ENCODE data around the gene YDJC. TPM values are rescaled to one million over a fixed set of nuclear protein-coding genes. Genes with fewer than 3 reads are reported as not detected.
"Not testable (repeated sequence)": the region's sequence is repeated elsewhere in the genome, so short reads cannot be mapped to it uniquely, and the experiment has no call there.

Gene YDJC
- total and polyA plus RNA-seq, 2 experiments from 2014 or later: 24.1 to 44.5 TPM

DNA sequence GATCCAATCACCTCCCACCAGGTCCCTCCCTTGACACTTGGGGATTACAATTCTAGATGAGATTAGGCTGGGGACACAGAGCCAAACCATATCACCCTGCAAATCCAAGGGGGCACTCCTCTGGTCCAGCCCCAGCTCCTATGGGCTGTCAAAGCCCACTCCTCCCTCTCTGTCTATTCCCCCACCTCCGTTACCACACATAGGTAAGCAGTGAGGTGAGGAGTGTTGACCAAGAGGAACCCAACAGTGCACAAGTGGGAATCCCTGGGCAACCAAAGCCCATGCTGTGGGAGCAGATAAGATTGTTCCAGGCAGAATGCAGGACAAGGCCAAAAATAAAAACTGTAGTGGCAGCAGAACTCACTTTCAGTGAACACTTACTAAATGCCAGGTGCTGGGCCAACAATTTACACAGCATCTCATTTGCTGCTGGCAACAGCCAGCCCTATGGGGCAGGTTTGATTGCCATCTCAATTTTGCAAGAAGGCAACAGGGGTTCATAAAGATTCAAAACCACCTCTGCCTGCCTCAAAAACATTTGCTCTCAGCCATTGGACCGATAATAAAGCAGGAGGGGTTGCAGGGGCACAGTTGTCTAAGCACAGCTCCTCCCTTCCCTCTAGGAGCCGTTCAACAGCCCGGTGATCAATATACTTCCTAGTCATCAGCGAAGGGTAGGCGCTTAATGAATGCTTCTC is 21.1 kb upstream of the YDJC start:
- H3K9me3 ChIP-seq (ENCODE audit: low read depth): no peaks in the 10 kb centered on the region
- no peaks in the 10 kb centered on the region for H3K27me3 ChIP-seq
- 11% methylated on average over 6 of the region's 6 CpGs for WGBS (ENCODE audit: low lambda C conversion rate, missing lambda C conversion rate)
- peaks cover 4% of the 10 kb centered on the region for H4K20me1 ChIP-seq (ENCODE audit: insufficient read depth, poor library complexity, severe bottlenecking)
- H3K36me3 ChIP-seq (replicated peaks; ENCODE audit: insufficient read depth, low read depth): no peaks in the 10 kb centered on the region
- H3K4me3 ChIP-seq: peak overlapping the region; percentile 38
- DNase-seq (ENCODE audit: low spot score): peak; percentile 5
- H2AFZ ChIP-seq: peak overlapping the region; percentile 22
- TF ChIP-seq CTCF (IDR thresholded peaks at IDR 0.05; ENCODE audit: poor library complexity): no peak
- TF ChIP-seq EZH2 (IDR thresholded peaks at IDR 0.05; ENCODE audit: borderline replicate concordance): no peak
- TF ChIP-seq EZH2phosphoT487 (IDR thresholded peaks at IDR 0.05; ENCODE audit: low read depth, severe bottlenecking, unreplicated experiment): no peak
- peaks cover 17% of the 10 kb centered on the region for H3K4me1 ChIP-seq (ENCODE audit: insufficient read depth)
- H3K79me2 ChIP-seq: peaks cover 3% of the 10 kb centered on the region
- H3K27ac ChIP-seq: peak overlapping the region; percentile 13
- H3K4me2 ChIP-seq: peak overlapping the region; percentile 93
- no peaks in the 10 kb centered on the region for H3K9me2 ChIP-seq (replicated peaks; ENCODE audit: insufficient read depth)

GRCh38 chr22:21650280-21650679 is 20.5 kb upstream of the YDJC start:
- Histone ChIP-seq H2AFZ (no peak overlapping the region), H3K4me3 (no peak overlapping the region), H3K36me3 (replicated peaks; ENCODE audit: insufficient read depth, low read depth) (no peaks in the 10 kb centered on the region), H3K27ac (no peak overlapping the region), H3K4me1 (ENCODE audit: insufficient read depth) (peaks cover 17% of the 10 kb centered on the region), H4K20me1 (ENCODE audit: insufficient read depth, poor library complexity, severe bottlenecking) (peaks cover 4% of the 10 kb centered on the region), H3K9me2 (replicated peaks; ENCODE audit: insufficient read depth) (no peaks in the 10 kb centered on the region), H3K4me2 (no peak overlapping the region), H3K79me2 (peaks cover 3% of the 10 kb centered on the region), H3K27me3 (no peaks in the 10 kb centered on the region), H3K9me3 (ENCODE audit: low read depth) (no peaks in the 10 kb centered on the region)
- WGBS (ENCODE audit: low lambda C conversion rate, missing lambda C conversion rate): 82% methylated on average over 7 of the region's 7 CpGs
- TF ChIP-seq EZH2 (IDR thresholded peaks at IDR 0.05; ENCODE audit: borderline replicate concordance) (no peak), EZH2phosphoT487 (IDR thresholded peaks at IDR 0.05; ENCODE audit: low read depth, severe bottlenecking, unreplicated experiment) (no peak), CTCF (IDR thresholded peaks at IDR 0.05; ENCODE audit: poor library complexity) (no peak)
- no peak for DNase-seq (ENCODE audit: low spot score)

DNA sequence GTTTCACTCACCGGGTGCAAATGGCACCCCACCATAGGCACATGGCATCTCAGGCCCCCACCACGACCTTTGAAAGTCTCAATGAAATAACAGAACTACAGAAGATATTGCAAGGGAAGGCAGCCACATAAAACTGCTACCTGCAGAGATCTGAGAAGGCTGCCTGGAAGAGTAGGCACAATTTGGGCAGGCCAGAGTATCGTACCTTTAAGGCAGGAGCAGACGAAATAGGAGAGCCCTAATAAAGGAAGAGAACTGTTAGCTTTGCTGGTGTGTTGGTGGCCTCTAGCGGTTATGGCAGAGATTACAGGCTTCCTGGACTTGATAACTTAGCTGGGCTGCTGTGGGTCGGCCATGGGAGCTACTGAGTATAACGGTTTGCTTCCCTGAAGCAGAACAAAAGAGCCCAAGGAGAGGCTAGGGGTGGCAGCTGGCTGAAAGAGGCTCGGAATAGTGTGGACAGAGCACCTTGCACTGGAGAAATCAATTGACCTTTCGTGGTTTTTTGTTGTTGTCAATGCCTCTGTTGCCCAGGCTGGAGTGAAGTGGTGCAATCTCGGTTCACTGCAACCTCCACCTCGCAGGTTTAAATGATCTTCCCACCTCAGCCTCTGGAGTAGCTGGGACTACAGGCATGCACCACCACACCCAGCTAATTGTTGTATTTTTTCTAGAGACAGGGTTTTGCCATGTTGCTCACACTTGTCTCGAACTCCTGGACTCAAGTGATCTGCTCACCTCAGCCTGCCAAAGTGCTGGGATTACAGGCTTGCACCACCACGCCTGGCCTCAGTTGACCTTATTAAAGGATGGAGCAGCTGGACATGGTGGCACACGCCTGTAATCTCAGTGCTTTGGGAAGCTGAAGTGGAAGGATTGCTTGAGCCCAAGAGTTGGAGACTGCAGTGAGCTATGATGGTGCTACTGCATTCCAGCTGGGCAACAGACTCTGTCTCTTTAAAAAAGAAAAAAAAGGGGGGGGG is 17.1 kb upstream of the YDJC start:
- peaks cover 11% of the 10 kb centered on the region for H3K4me1 ChIP-seq (ENCODE audit: insufficient read depth)
- DNase-seq (ENCODE audit: low spot score): peak; percentile 89
- no peaks in the 10 kb centered on the region for H3K36me3 ChIP-seq (replicated peaks; ENCODE audit: insufficient read depth, low read depth)
- no peak overlapping the region for H3K4me2 ChIP-seq
- peaks cover 3% of the 10 kb centered on the region for H3K79me2 ChIP-seq
- no peak overlapping the region for H2AFZ ChIP-seq
- TF ChIP-seq CTCF (IDR thresholded peaks at IDR 0.05; ENCODE audit: poor library complexity) (peak; percentile 81), EZH2phosphoT487 (IDR thresholded peaks at IDR 0.05; ENCODE audit: low read depth, severe bottlenecking, unreplicated experiment) (no peak)
- H3K9me3 ChIP-seq (ENCODE audit: low read depth): no peaks in the 10 kb centered on the region
- H3K4me3 ChIP-seq: no peak overlapping the region
- H4K20me1 ChIP-seq (ENCODE audit: insufficient read depth, poor library complexity, severe bottlenecking): peaks cover 4% of the 10 kb centered on the region
- H3K27me3 ChIP-seq: no peaks in the 10 kb centered on the region
- H3K9me2 ChIP-seq (replicated peaks; ENCODE audit: insufficient read depth): no peaks in the 10 kb centered on the region
- 59% methylated on average over 14 of the region's 14 CpGs for WGBS (ENCODE audit: low lambda C conversion rate, missing lambda C conversion rate)
- no peak overlapping the region for H3K27ac ChIP-seq

DNA sequence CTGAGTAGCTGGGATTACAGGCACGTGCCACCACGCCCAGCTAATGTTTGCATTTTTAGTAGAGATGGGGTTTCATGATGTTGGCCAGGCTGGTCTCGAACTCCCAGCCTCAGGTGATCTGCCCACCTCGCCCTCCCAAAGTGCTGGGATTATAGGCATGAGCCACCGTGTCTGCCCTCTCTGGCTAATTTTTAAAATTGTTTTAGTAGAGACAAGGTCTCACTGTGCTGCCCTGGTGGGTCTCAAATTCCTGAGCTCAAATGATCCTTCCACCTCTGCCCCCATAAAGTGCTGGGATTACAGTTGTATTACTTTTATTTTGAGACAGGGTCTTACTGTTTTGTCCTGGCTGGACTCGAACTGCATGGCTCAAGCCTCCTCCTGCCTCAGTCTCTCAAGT is 15.7 kb upstream of the YDJC start:
- H3K9me3 ChIP-seq (ENCODE audit: low read depth); H3K27ac ChIP-seq; H3K79me2 ChIP-seq; DNase-seq (ENCODE audit: low spot score); H3K36me3 ChIP-seq (replicated peaks; ENCODE audit: insufficient read depth, low read depth); H3K4me1 ChIP-seq (ENCODE audit: insufficient read depth); H3K4me2 ChIP-seq; H2AFZ ChIP-seq; H3K9me2 ChIP-seq (replicated peaks; ENCODE audit: insufficient read depth); H3K27me3 ChIP-seq; H4K20me1 ChIP-seq (ENCODE audit: insufficient read depth, poor library complexity, severe bottlenecking); H3K4me3 ChIP-seq: not testable (repeated sequence)
- WGBS (ENCODE audit: low lambda C conversion rate, missing lambda C conversion rate): 89% methylated on average over 6 of the region's 6 CpGs
